H9 (cell line): Measurements from ENCODE around the gene USP22. TPM values are rescaled to one million over a fixed set of nuclear protein-coding genes. Genes with fewer than 3 reads are reported as not detected.
A peak's percentile ranks its signal among the peaks of the same experiment; 100 is the strongest.

Source experiments
- DNase-seq: peaks from one replicate; pipeline ENCODE4 v3.0.0-alpha.2; 2017
- H2AFZ ChIP-seq: one replicate; pipeline ENCODE4 v1.6.1; 2013; ENCODE audit warnings: mild to moderate bottlenecking, low read length, control low read depth, moderate library complexity
- H2AK5ac ChIP-seq: 2 replicates; pipeline ENCODE4 v1.6.1; 2013; ENCODE audit warnings: low read length, control low read depth, mixed read lengths; ENCODE audit not compliant: insufficient read length
- H2BK120ac ChIP-seq: one replicate; pipeline ENCODE4 v1.6.1; 2013; ENCODE audit warnings: low read depth, mild to moderate bottlenecking, low read length, control low read depth, inconsistent platforms; ENCODE audit not compliant: poor library complexity, severe bottlenecking
- H2BK12ac ChIP-seq: 2 replicates; pipeline ENCODE4 v1.6.1; 2013; ENCODE audit warnings: low read length, control low read depth, mixed read lengths, low read depth; ENCODE audit not compliant: insufficient read length
- H2BK15ac ChIP-seq: 2 replicates; pipeline ENCODE4 v1.6.1; 2013; ENCODE audit warnings: low read depth, low read length, control low read depth
- H2BK20ac ChIP-seq: one replicate; pipeline ENCODE4 v1.6.1; 2013; ENCODE audit warnings: low read depth, mild to moderate bottlenecking, low read length, control low read depth, inconsistent platforms; ENCODE audit not compliant: poor library complexity, severe bottlenecking
- H2BK5ac ChIP-seq: 2 replicates; pipeline ENCODE4 v1.6.1; 2013; ENCODE audit warnings: low read length, control low read depth, mixed read lengths; ENCODE audit not compliant: insufficient read length
- H3K14ac ChIP-seq: 2 replicates; pipeline ENCODE4 v1.6.1; 2013; ENCODE audit warnings: low read length, control low read depth; ENCODE audit not compliant: insufficient read depth
- H3K18ac ChIP-seq: 2 replicates; pipeline ENCODE4 v1.6.1; 2013; ENCODE audit warnings: low read depth, mild to moderate bottlenecking, mixed read lengths, low read length, control low read depth; ENCODE audit not compliant: insufficient read length
- H3K23ac ChIP-seq: 2 replicates; pipeline ENCODE4 v1.6.1; 2013; ENCODE audit warnings: low read length, control low read depth, mixed read lengths, low read depth; ENCODE audit not compliant: insufficient read length
- H3K23me2 ChIP-seq: 2 replicates; pipeline ENCODE4 v1.6.1; 2013; ENCODE audit warnings: low read depth, mild to moderate bottlenecking, mixed read lengths, low read length, control low read depth; ENCODE audit not compliant: insufficient read length, poor library complexity, severe bottlenecking
- H3K27ac ChIP-seq: 2 replicates; pipeline ENCODE4 v1.5.1; 2013; ENCODE audit warnings: low read length, control low read depth, mixed read lengths, low read depth; ENCODE audit not compliant: insufficient read length
- H3K27me3 ChIP-seq: 2 replicates; pipeline ENCODE4 v1.6.1; 2013; ENCODE audit warnings: low read length, control low read depth, inconsistent platforms; ENCODE audit not compliant: insufficient read depth
- H3K4ac ChIP-seq: 2 replicates; pipeline ENCODE4 v1.6.1; 2013; ENCODE audit warnings: low read depth, mild to moderate bottlenecking, control low read depth, inconsistent platforms, low read length, moderate library complexity
- H3K4me1 ChIP-seq: 2 replicates; pipeline ENCODE4 v1.6.1; 2013; ENCODE audit warnings: low read length, control low read depth, inconsistent platforms; ENCODE audit not compliant: insufficient read depth
- H3K4me2 ChIP-seq: 2 replicates; pipeline ENCODE4 v1.6.1; 2013; ENCODE audit warnings: low read length, control low read depth, mixed read lengths; ENCODE audit not compliant: insufficient read length, insufficient read depth
- H3K56ac ChIP-seq: 2 replicates; pipeline ENCODE4 v1.6.1; 2013; ENCODE audit warnings: low read depth, mild to moderate bottlenecking, mixed read lengths, low read length, control low read depth; ENCODE audit not compliant: insufficient read length
- H3K79me1 ChIP-seq: 2 replicates; pipeline ENCODE4 v1.6.1; 2013; ENCODE audit warnings: low read depth, mild to moderate bottlenecking, moderate library complexity, low read length, control low read depth, inconsistent platforms; ENCODE audit not compliant: insufficient read depth, poor library complexity, severe bottlenecking
- H3K79me2 ChIP-seq: 2 replicates; pipeline ENCODE4 v1.6.1; 2013; ENCODE audit warnings: low read length, control low read depth, inconsistent platforms; ENCODE audit not compliant: insufficient read depth
- H3K9ac ChIP-seq: 2 replicates; pipeline ENCODE4 v1.6.1; 2013; ENCODE audit warnings: low read length, control low read depth, mixed read lengths; ENCODE audit not compliant: insufficient read length; ENCODE audit errors: extremely low read depth
- H3K9me3 ChIP-seq: one replicate; pipeline ENCODE4 v1.6.1; 2013; ENCODE audit warnings: low read depth, low read length, inconsistent platforms; ENCODE audit not compliant: control insufficient read depth
- H3T11ph ChIP-seq: one replicate; pipeline ENCODE4 v1.6.1; 2013; ENCODE audit warnings: mild to moderate bottlenecking, low read length, control low read depth, inconsistent platforms
- H4K20me1 ChIP-seq: one replicate; pipeline ENCODE4 v1.6.1; 2013; ENCODE audit not compliant: control insufficient read depth, insufficient read length, insufficient read depth
- H4K5ac ChIP-seq: 2 replicates; pipeline ENCODE4 v1.6.1; 2013; ENCODE audit warnings: low read depth, mild to moderate bottlenecking, mixed read lengths, low read length, control low read depth; ENCODE audit not compliant: insufficient read length
- H4K8ac ChIP-seq: replicated peaks from 2 replicates; pipeline ENCODE4 v1.6.1; 2013; ENCODE audit warnings: low read length, control low read depth, mixed read lengths, low read depth; ENCODE audit not compliant: insufficient read length
- H4K91ac ChIP-seq: 2 replicates; pipeline ENCODE4 v1.6.1; 2013; ENCODE audit warnings: low read depth, mild to moderate bottlenecking, moderate library complexity, mixed read lengths, low read length, control low read depth; ENCODE audit not compliant: insufficient read length
- H3K27ac Mint-ChIP-seq, 3 experiments: 2 replicates in 2 of 3; 3 replicates in 1 of 3; pipeline ENCODE4 v1.8.0; 2020 to 2021; ENCODE audit warnings: mixed read lengths in 3 of 3, mild to moderate bottlenecking in 1 of 3, moderate library complexity in 1 of 3
- H3K27me3 Mint-ChIP-seq: 2 replicates; pipeline ENCODE4 v1.8.0; 2021; ENCODE audit warnings: low read depth, mild to moderate bottlenecking, moderate library complexity, mixed read lengths
- H3K36me3 Mint-ChIP-seq, 3 experiments: 2 replicates in 2 of 3; 3 replicates in 1 of 3; pipeline ENCODE4 v1.8.0; 2020 to 2021; ENCODE audit warnings: low read depth in 3 of 3, mixed read lengths in 3 of 3; ENCODE audit not compliant: insufficient read depth in 1 of 3
- H3K4me1 Mint-ChIP-seq, 2 experiments: 2 replicates each; pipeline ENCODE4 v1.8.0; 2020; ENCODE audit warnings: mixed read lengths in 2 of 2
- H3K4me3 Mint-ChIP-seq, 2 experiments: 2 replicates in 1 of 2; 3 replicates in 1 of 2; pipeline ENCODE4 v1.8.0; 2020 to 2021; ENCODE audit warnings: mild to moderate bottlenecking in 2 of 2, mixed read lengths in 2 of 2, moderate library complexity in 1 of 2
- H3K9me3 Mint-ChIP-seq, 2 experiments: 2 replicates in 1 of 2; 3 replicates in 1 of 2; pipeline ENCODE4 v1.8.0; 2020; ENCODE audit warnings: mild to moderate bottlenecking in 2 of 2, mixed read lengths in 2 of 2, moderate library complexity in 1 of 2
- WGBS: extraction: QIAGEN DNeasy Blood & Tissue Kit; methylation state at CpG from one replicate; pipeline ENCODE4 v1.1.7; 2013; ENCODE audit warnings: missing lambda C conversion rate, low lambda C conversion rate, mixed read lengths; ENCODE audit not compliant: insufficient read length; ENCODE audit errors: extremely low coverage; 5-methylcytosine and 5-hydroxymethylcytosine counted together
- total RNA-seq: library from RNA; stranded (reverse); gene quantifications from 2 replicates; pipeline ENCODE4 v1.2.1, GENCODE V29; 2021
- TF ChIP-seq, protein P1 (sequence below): fragments of 200-600 bp; sonication (generic); conservative IDR thresholded peaks from 3 replicates; pipeline ENCODE4 v1.8.0; 2021; ENCODE audit warnings: antibody characterized with exemption, mild to moderate bottlenecking

Gene USP22
- total RNA-seq, 1 experiment from 2014 or later, result 345 TPM

DNA sequence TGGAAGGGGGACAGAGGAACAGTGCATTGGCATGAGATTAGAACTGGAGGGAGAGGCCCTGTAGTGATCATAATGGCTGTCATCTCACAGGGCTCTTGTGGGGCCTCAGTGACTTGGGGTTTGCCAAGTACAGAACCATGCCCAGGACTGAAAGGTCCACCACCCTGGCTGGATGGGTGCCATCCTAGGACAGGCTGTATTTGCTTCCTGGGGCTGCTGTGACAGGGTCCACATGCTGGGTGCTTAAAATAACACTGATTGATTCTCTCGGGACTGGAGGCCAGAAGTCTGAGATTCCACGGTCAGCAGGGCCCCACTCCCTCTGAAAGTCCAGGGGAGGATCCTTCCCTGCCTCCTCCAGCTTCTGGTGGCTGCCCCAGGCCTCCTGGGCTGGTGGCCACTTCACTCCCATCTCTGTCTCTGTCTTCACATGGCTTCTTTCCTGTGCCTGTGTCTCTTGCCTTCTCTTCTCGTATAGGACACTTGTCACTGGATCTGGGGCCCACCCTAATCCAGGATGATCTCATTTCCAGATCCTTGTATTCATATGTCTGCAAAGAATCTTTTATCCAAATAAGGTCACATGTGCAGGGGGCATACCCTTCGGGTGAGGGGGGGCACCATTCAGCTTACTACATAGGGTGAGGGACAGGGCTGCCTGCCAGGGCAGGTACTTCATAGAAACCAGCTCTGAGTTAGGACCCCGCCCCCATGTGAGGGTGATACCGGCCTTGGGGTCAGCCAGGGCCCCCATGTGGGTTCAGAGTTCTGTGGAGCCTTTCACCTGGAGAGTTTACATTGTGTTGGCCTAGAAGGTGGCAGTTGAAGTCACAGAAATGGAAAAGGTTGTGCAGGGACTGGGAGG lies 52.6 kb downstream of the USP22 start:
- no peak overlapping the region for H3K23ac ChIP-seq
- no peak overlapping the region for H4K91ac ChIP-seq
- no peak overlapping the region for H3T11ph ChIP-seq
- peaks cover 2% of the 10 kb centered on the region; the same call in 1 of the 2 replicates for H3K4me1 ChIP-seq
- no peak overlapping the region for H2BK20ac ChIP-seq
- no peak overlapping the region for H3K4ac ChIP-seq
- H3K79me2 ChIP-seq, result no peaks in the 10 kb centered on the region
- H3K79me1 ChIP-seq, result no peaks in the 10 kb centered on the region
- H3K4me1 Mint-ChIP-seq, result peaks cover 8 to 17% of the 10 kb centered on the region in 2 experiments
- H2BK12ac ChIP-seq, result no peak overlapping the region
- no peaks in the 10 kb centered on the region for H3K9me3 ChIP-seq
- no peak overlapping the region for H2BK15ac ChIP-seq
- H2BK5ac ChIP-seq, result no peak overlapping the region
- TF ChIP-seq, protein P1, sequence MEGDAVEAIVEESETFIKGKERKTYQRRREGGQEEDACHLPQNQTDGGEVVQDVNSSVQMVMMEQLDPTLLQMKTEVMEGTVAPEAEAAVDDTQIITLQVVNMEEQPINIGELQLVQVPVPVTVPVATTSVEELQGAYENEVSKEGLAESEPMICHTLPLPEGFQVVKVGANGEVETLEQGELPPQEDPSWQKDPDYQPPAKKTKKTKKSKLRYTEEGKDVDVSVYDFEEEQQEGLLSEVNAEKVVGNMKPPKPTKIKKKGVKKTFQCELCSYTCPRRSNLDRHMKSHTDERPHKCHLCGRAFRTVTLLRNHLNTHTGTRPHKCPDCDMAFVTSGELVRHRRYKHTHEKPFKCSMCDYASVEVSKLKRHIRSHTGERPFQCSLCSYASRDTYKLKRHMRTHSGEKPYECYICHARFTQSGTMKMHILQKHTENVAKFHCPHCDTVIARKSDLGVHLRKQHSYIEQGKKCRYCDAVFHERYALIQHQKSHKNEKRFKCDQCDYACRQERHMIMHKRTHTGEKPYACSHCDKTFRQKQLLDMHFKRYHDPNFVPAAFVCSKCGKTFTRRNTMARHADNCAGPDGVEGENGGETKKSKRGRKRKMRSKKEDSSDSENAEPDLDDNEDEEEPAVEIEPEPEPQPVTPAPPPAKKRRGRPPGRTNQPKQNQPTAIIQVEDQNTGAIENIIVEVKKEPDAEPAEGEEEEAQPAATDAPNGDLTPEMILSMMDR, result no peak
- H3K14ac ChIP-seq, result no peak overlapping the region; the same call in 1 of the 2 replicates
- no peak overlapping the region for H4K5ac ChIP-seq
- H3K18ac ChIP-seq, result no peak overlapping the region
- no peaks in the 10 kb centered on the region for H3K23me2 ChIP-seq
- WGBS, result no CpG with 5 or more reads among the region's 6 CpGs
- H3K27me3 ChIP-seq, result no peaks in the 10 kb centered on the region
- peaks cover 9 to 14% (median 13%) of the 10 kb centered on the region in 3 experiments; a peak in 6 of 7 replicates for H3K36me3 Mint-ChIP-seq
- no peak overlapping the region for H3K4me2 ChIP-seq
- no peaks in the 10 kb centered on the region for H4K20me1 ChIP-seq
- H3K9ac ChIP-seq, result no peak overlapping the region
- H2AK5ac ChIP-seq, result no peak overlapping the region
- no peak overlapping the region for H3K4me3 Mint-ChIP-seq
- no peak overlapping the region for H3K27ac ChIP-seq
- H3K56ac ChIP-seq, result no peak overlapping the region
- H2BK120ac ChIP-seq, result no peak overlapping the region
- no peaks in the 10 kb centered on the region; the same call in 1 of the 2 replicates for H3K27me3 Mint-ChIP-seq
- peak overlapping the region in 2 of 3 experiments; percentile 2 to 56; a peak in 4 of 7 replicates for H3K27ac Mint-ChIP-seq
- no peak for DNase-seq
- peaks cover 0 to 4% of the 10 kb centered on the region in 2 experiments; a peak in 3 of 5 replicates for H3K9me3 Mint-ChIP-seq
- H2AFZ ChIP-seq, result no peak overlapping the region
- H4K8ac ChIP-seq, result no peak overlapping the region
